HFFc6 (cell line): ENCODE measurements around the gene PIK3C2G. TPM values are rescaled to one million over a fixed set of nuclear protein-coding genes. Genes with fewer than 3 reads are reported as not detected.

Experiments
- DNase-seq: peaks from one replicate; pipeline ENCODE4 v3.0.0-alpha.2; 2018
- H3K27ac Mint-ChIP-seq: 2 replicates; pipeline ENCODE4 v1.8.0; 2020; ENCODE audit warnings: mild to moderate bottlenecking, mixed read lengths
- H3K27me3 Mint-ChIP-seq: 2 replicates; pipeline ENCODE4 v1.8.0; 2021; ENCODE audit warnings: mild to moderate bottlenecking, moderate library complexity, mixed read lengths; ENCODE audit not compliant: insufficient read depth
- H3K36me3 Mint-ChIP-seq: 2 replicates; pipeline ENCODE4 v1.8.0; 2021; ENCODE audit warnings: low read depth, mixed read lengths
- H3K4me1 Mint-ChIP-seq: 2 replicates; pipeline ENCODE4 v1.8.0; 2020; ENCODE audit warnings: low read depth, mixed read lengths
- H3K4me3 Mint-ChIP-seq: 2 replicates; pipeline ENCODE4 v1.8.0; 2020; ENCODE audit warnings: mild to moderate bottlenecking, moderate library complexity, mixed read lengths
- H3K9me3 Mint-ChIP-seq: 2 replicates; pipeline ENCODE4 v1.8.0; 2020; ENCODE audit warnings: mild to moderate bottlenecking, mixed read lengths
- CTCF ChIP-seq: fragments of 200-600 bp; sonication (generic); IDR thresholded peaks from 2 replicates; pipeline ENCODE4 v1.5.0; 2021; ENCODE audit warnings: antibody characterized with exemption, mild to moderate bottlenecking
- total RNA-seq, 6 experiments: library from RNA; stranded (reverse); fragmentation: NEBNext Ultra II Directional; extraction: Animal tissue kit (Norgen Biotek cat#: 25700); gene quantifications; 2 replicates in 1 of 6; 3 replicates in 5 of 6; pipeline ENCODE4 v1.2.3, GENCODE V29; 2021

PIK3C2G gene
- total RNA-seq, 6 experiments from 2014 or later, result not detected

- Mint-ChIP-seq H3K36me3 (no peaks in the 10 kb centered on the region), H3K4me3 (no peak overlapping the region), H3K27ac (no peak overlapping the region), H3K4me1 (peaks cover 3% of the 10 kb centered on the region; the same call in 1 of the 2 replicates), H3K9me3 (no peaks in the 10 kb centered on the region), H3K27me3 (peaks cover 2% of the 10 kb centered on the region; the same call in 1 of the 2 replicates)
- DNase-seq, result no peak
- no peak for TF ChIP-seq CTCF
These were observed 1.2 kb downstream of the PIK3C2G start for GRCh38 chr12:18262514-18262913.

DNA sequence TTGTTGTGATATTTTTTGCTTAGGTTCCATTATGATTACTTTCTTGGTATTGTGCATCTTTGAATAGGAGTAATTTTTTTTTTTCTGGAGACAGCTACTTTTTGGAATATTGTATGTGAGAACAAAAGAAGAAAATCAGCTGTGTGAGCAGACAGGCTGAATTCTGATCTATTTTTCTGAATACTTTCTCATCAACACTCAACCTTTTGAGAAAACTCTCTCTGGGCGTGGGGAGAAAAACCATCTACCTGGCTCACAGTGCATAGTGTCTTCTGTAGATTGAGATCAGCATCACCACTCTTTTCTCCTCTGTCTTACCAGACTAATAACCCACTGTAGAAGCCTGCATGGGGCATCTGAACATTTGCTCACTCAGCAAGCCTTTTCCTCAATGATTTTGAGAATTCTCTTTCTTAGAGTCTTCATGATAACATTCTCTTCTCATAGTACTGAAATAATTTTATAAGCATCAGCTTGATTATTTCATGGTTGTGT, 3.3 kb downstream of the PIK3C2G start:
- Mint-ChIP-seq H3K27ac (no peak overlapping the region), H3K4me1 (peaks cover 5% of the 10 kb centered on the region; the same call in 1 of the 2 replicates), H3K9me3 (no peaks in the 10 kb centered on the region), H3K4me3 (no peak overlapping the region), H3K36me3 (no peaks in the 10 kb centered on the region), H3K27me3 (peaks cover 2% of the 10 kb centered on the region; the same call in 1 of the 2 replicates)
- no peak for DNase-seq
- TF ChIP-seq CTCF, result no peak

GRCh38 chr12:18267427-18268099, 6.2 kb downstream of the PIK3C2G start:
- Mint-ChIP-seq H3K9me3 (no peaks in the 10 kb centered on the region), H3K27me3 (peaks cover 2% of the 10 kb centered on the region; the same call in 1 of the 2 replicates), H3K27ac (no peak overlapping the region), H3K36me3 (no peaks in the 10 kb centered on the region), H3K4me1 (peaks cover 5% of the 10 kb centered on the region; the same call in 1 of the 2 replicates), H3K4me3 (no peak overlapping the region)
- TF ChIP-seq CTCF, result no peak
- no peak for DNase-seq

DNA sequence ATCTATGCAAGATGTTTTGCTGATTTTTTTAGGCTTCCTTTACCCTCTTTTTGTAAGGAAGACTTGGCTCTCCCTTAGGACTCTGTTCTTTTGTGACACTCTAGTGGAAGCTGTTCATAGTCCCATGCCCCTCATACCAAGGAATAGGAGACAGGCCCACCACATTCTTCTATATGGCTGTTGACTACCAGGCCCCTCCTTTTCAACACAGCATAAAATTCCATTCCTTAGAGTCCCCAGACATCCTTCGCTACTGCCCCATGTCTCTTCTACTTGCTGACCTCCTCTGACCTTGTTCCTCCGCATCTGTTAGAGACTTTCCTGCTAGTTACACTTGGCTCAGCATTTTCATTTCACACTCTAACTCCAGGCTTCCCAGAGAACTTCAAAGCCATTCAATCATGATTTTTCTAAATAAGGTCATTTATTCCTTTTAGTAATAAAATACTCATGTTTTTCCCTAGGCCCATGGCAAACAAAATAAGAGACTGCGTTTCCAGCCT, 9.7 kb downstream of the PIK3C2G start:
- DNase-seq, result no peak
- Mint-ChIP-seq H3K4me1 (peaks cover 18% of the 10 kb centered on the region), H3K27me3 (peaks cover 2% of the 10 kb centered on the region; the same call in 1 of the 2 replicates), H3K4me3 (no peak overlapping the region), H3K36me3 (no peaks in the 10 kb centered on the region), H3K9me3 (no peaks in the 10 kb centered on the region), H3K27ac (no peak overlapping the region)
- TF ChIP-seq CTCF, result no peak

- Mint-ChIP-seq H3K9me3 (no peaks in the 10 kb centered on the region), H3K27ac (peak overlapping the region; percentile 10; the same call in 1 of the 2 replicates), H3K27me3 (no peaks in the 10 kb centered on the region), H3K4me3 (peak overlapping the region; percentile 7; the same call in 1 of the 2 replicates), H3K4me1 (peaks cover 30% of the 10 kb centered on the region), H3K36me3 (no peaks in the 10 kb centered on the region)
- peak; percentile 28 for DNase-seq
- TF ChIP-seq CTCF, result no peak
These were observed 14.7 kb downstream of the PIK3C2G start for GRCh38 chr12:18275981-18276380.
